DND-41 (cell line): Measurements from ENCODE around the gene UGT1A4.

Source experiments
- ATAC-seq: fragments of 200-7000 bp; cut with Tn5 transposase; 3 replicates; pipeline ENCODE4 v1.9.1; 2021; ENCODE audit warnings: low read depth; ENCODE audit not compliant: insufficient read depth
- DNase-seq: peaks from one replicate; pipeline ENCODE4 v3.0.0-alpha.2; 2020
- H2AFZ ChIP-seq: 2 replicates; pipeline ENCODE4 v1.6.0; 2012; ENCODE audit warnings: low read depth, low read length
- H3K27ac ChIP-seq: 2 replicates; pipeline ENCODE4 v1.5.1; 2012; ENCODE audit warnings: low read length, inconsistent platforms
- H3K27me3 ChIP-seq: fragments of 200-600 bp; sonication (generic); 2 replicates; pipeline ENCODE4 v1.6.0; 2012; ENCODE audit warnings: low read length, mild to moderate bottlenecking, inconsistent platforms; ENCODE audit not compliant: insufficient read depth, poor library complexity
- H3K36me3 ChIP-seq: 2 replicates; pipeline ENCODE4 v1.5.1; 2012; ENCODE audit warnings: low read length, inconsistent platforms; ENCODE audit not compliant: insufficient read depth
- H3K4me1 ChIP-seq: 2 replicates; pipeline ENCODE4 v1.5.1; 2012; ENCODE audit warnings: mild to moderate bottlenecking, low read length; ENCODE audit not compliant: insufficient read depth
- H3K4me2 ChIP-seq: 2 replicates; pipeline ENCODE4 v1.6.0; 2012; ENCODE audit warnings: mild to moderate bottlenecking, moderate library complexity, low read length, inconsistent platforms; ENCODE audit not compliant: insufficient read depth
- H3K4me3 ChIP-seq, 2 experiments: fragments of 200-600 bp in 1 of 2; shearing (Covaris generic) in 1 of 2; 2 replicates each; pipeline ENCODE4 v1.5.1; 2012 to 2016; ENCODE audit warnings: inconsistent platforms in 2 of 2, low read length in 2 of 2, mild to moderate bottlenecking in 2 of 2, low read depth in 1 of 2, moderate library complexity in 1 of 2
- H3K79me2 ChIP-seq: 2 replicates; pipeline ENCODE4 v1.6.0; 2012; ENCODE audit warnings: low read length, inconsistent platforms; ENCODE audit not compliant: insufficient read depth
- H3K9ac ChIP-seq: 2 replicates; pipeline ENCODE4 v1.6.0; 2012; ENCODE audit warnings: low read depth, mild to moderate bottlenecking, inconsistent platforms, low read length, moderate library complexity
- H3K9me3 ChIP-seq: 2 replicates; pipeline ENCODE4 v1.5.1; 2012; ENCODE audit warnings: low read length, moderate library complexity, mild to moderate bottlenecking, inconsistent platforms; ENCODE audit not compliant: insufficient read depth, severe bottlenecking
- H4K20me1 ChIP-seq: 2 replicates; pipeline ENCODE4 v1.6.0; 2012; ENCODE audit warnings: low read length; ENCODE audit not compliant: insufficient read depth
- CTCF ChIP-seq: IDR thresholded peaks from 2 replicates; pipeline ENCODE4 v1.5.1; 2012; ENCODE audit warnings: borderline replicate concordance, low read length, moderate library complexity, mild to moderate bottlenecking; ENCODE audit not compliant: poor library complexity, severe bottlenecking; ENCODE audit errors: extremely low read depth
- EZH2 ChIP-seq: IDR thresholded peaks from 3 replicates; pipeline ENCODE4 v1.6.1; 2012; ENCODE audit warnings: borderline replicate concordance, low read depth, mild to moderate bottlenecking, moderate library complexity, low read length, inconsistent platforms; ENCODE audit not compliant: severe bottlenecking

Gene UGT1A4

GRCh38 chr2:233768076-233768475 is 49.5 kb downstream of the UGT1A4 start:
- TF ChIP-seq CTCF (no peak), EZH2 (no peak)
- no peaks in the 10 kb centered on the region for H3K36me3 ChIP-seq
- no peak overlapping the region for H3K27ac ChIP-seq
- H3K9me3 ChIP-seq, result no peaks in the 10 kb centered on the region
- H4K20me1 ChIP-seq, result no peaks in the 10 kb centered on the region
- DNase-seq (no peak), ATAC-seq (no peak)
- peaks cover 7% of the 10 kb centered on the region for H3K27me3 ChIP-seq
- H3K79me2 ChIP-seq, result no peaks in the 10 kb centered on the region
- H3K4me1 ChIP-seq, result no peaks in the 10 kb centered on the region
- H3K4me3 ChIP-seq, result no peak overlapping the region
- H2AFZ ChIP-seq, result no peak overlapping the region
- no peak overlapping the region for H3K4me2 ChIP-seq
- H3K9ac ChIP-seq, result no peak overlapping the region

- H3K9me3 ChIP-seq, result no peaks in the 10 kb centered on the region
- ATAC-seq (no peak), DNase-seq (no peak)
- no peak overlapping the region for H3K9ac ChIP-seq
- H4K20me1 ChIP-seq, result no peaks in the 10 kb centered on the region
- no peaks in the 10 kb centered on the region for H3K4me1 ChIP-seq
- H3K27ac ChIP-seq, result no peak overlapping the region
- H3K36me3 ChIP-seq, result no peaks in the 10 kb centered on the region
- H2AFZ ChIP-seq, result no peak overlapping the region
- no peaks in the 10 kb centered on the region for H3K79me2 ChIP-seq
- TF ChIP-seq EZH2 (no peak), CTCF (no peak)
- H3K4me3 ChIP-seq, result no peak overlapping the region
- no peak overlapping the region for H3K4me2 ChIP-seq
- peaks cover 4% of the 10 kb centered on the region for H3K27me3 ChIP-seq
These were observed 50.7 kb downstream of the UGT1A4 start for GRCh38 chr2:233769260-233769659.

- no peaks in the 10 kb centered on the region for H4K20me1 ChIP-seq
- no peaks in the 10 kb centered on the region for H3K27me3 ChIP-seq
- TF ChIP-seq CTCF (no peak), EZH2 (no peak)
- ATAC-seq (no peak), DNase-seq (no peak)
- no peak overlapping the region for H2AFZ ChIP-seq
- H3K4me1 ChIP-seq, result no peaks in the 10 kb centered on the region
- no peaks in the 10 kb centered on the region for H3K36me3 ChIP-seq
- no peaks in the 10 kb centered on the region for H3K9me3 ChIP-seq
- no peak overlapping the region for H3K9ac ChIP-seq
- no peak overlapping the region for H3K4me2 ChIP-seq
- no peak overlapping the region for H3K4me3 ChIP-seq
- no peaks in the 10 kb centered on the region for H3K79me2 ChIP-seq
- no peak overlapping the region for H3K27ac ChIP-seq
These were observed 53.6 kb downstream of the UGT1A4 start for GRCh38 chr2:233772153-233772552.

- Histone ChIP-seq H3K9me3 (no peaks in the 10 kb centered on the region), H3K27me3 (no peaks in the 10 kb centered on the region), H3K9ac (no peak overlapping the region), H3K4me3 (no peak overlapping the region), H3K4me2 (no peak overlapping the region), H2AFZ (no peak overlapping the region), H3K79me2 (no peaks in the 10 kb centered on the region), H3K36me3 (no peaks in the 10 kb centered on the region), H3K4me1 (no peaks in the 10 kb centered on the region), H4K20me1 (no peaks in the 10 kb centered on the region), H3K27ac (no peak overlapping the region)
- DNase-seq, result no peak
- ATAC-seq, result no peak
- TF ChIP-seq CTCF (no peak), EZH2 (no peak)
These were observed 54.0 kb downstream of the UGT1A4 start for GRCh38 chr2:233772583-233772982.
